H1 (cell line): ENCODE data around the gene RAB2B. TPM values are rescaled to one million over a fixed set of nuclear protein-coding genes. Genes with fewer than 3 reads are reported as not detected.

Source experiments
- CTCF ChIA-PET: fragments of 300-600 bp; sonication (Branson Sonifier 250); formaldehyde crosslinking; loops from one replicate; lab custom pipeline; 2021; ENCODE audit not compliant: partially characterized antibody; lab: Charles Lee
- POLR2A ChIA-PET: fragments of 300-600 bp; sonication (Branson Sonifier 250); formaldehyde crosslinking; loops from one replicate; lab custom pipeline; 2021; ENCODE audit warnings: inconsistent platforms; ENCODE audit not compliant: partially characterized antibody; lab: Charles Lee
- DNase-seq, 2 experiments: peaks; one replicate each; pipeline versions ENCODE4 v3.0.0 to v3.0.0-alpha.2; 2010 to 2022; ENCODE audit warnings: low spot score in 2 of 2, low read depth in 1 of 2, mixed read lengths in 1 of 2
- FAIRE-seq: peaks from 2 replicates; lab custom pipeline; 2011; peaks lifted over from hg19 to GRCh38; lab: Jason Lieb, UNC
- H2AFZ ChIP-seq: 2 replicates; pipeline ENCODE4 v1.8.1; 2012; ENCODE audit warnings: low read length, inconsistent platforms
- H2AK5ac ChIP-seq: 2 replicates; pipeline ENCODE4 v1.6.1; 2013; ENCODE audit warnings: low read depth, low read length
- H2BK120ac ChIP-seq: replicated peaks from 2 replicates; pipeline ENCODE3; 2013; ENCODE audit warnings: low read depth, low read length, inconsistent platforms
- H2BK12ac ChIP-seq: 2 replicates; pipeline ENCODE4 v1.6.1; 2013; ENCODE audit warnings: low read depth, low read length
- H2BK15ac ChIP-seq: 2 replicates; pipeline ENCODE4 v1.6.1; 2013; ENCODE audit warnings: low read length
- H2BK20ac ChIP-seq: 2 replicates; pipeline ENCODE4 v1.6.1; 2013; ENCODE audit warnings: low read length
- H2BK5ac ChIP-seq: 2 replicates; pipeline ENCODE4 v1.6.1; 2013; ENCODE audit warnings: low read depth, low read length
- H3K14ac ChIP-seq: 2 replicates; pipeline ENCODE4 v1.6.1; 2013; ENCODE audit warnings: inconsistent platforms; ENCODE audit not compliant: insufficient read length
- H3K18ac ChIP-seq: 2 replicates; pipeline ENCODE4 v1.6.1; 2013; ENCODE audit warnings: low read length; ENCODE audit errors: extremely low read depth
- H3K23ac ChIP-seq: 2 replicates; pipeline ENCODE4 v1.6.1; 2013; ENCODE audit warnings: inconsistent platforms; ENCODE audit not compliant: insufficient read length
- H3K23me2 ChIP-seq: 2 replicates; pipeline ENCODE4 v1.6.1; 2013; ENCODE audit warnings: low read depth, low read length
- H3K27ac ChIP-seq: 2 replicates; pipeline ENCODE4 v1.6.1; 2011; ENCODE audit warnings: low read depth, low read length, inconsistent platforms
- H3K27me3 ChIP-seq, 4 experiments: replicated peaks in 1 of 4; 1 replicate in 1 of 4; 2 replicates in 3 of 4; pipeline versions ENCODE4 v1.6.1 to v1.8.1; 2011 to 2013; ENCODE audit warnings: low read length in 3 of 4, mild to moderate bottlenecking in 3 of 4, inconsistent platforms in 2 of 4, mixed read lengths in 2 of 4, moderate library complexity in 1 of 4; ENCODE audit not compliant: control insufficient read depth in 3 of 4, insufficient read depth in 3 of 4; ENCODE audit errors: extremely low read depth in 1 of 4
- H3K36me3 ChIP-seq, 4 experiments: 2 replicates each; pipeline versions ENCODE4 v1.6.1 to v1.8.1; 2011 to 2013; ENCODE audit warnings: mild to moderate bottlenecking in 4 of 4, low read length in 3 of 4, moderate library complexity in 2 of 4, control low read depth in 1 of 4, inconsistent platforms in 1 of 4; ENCODE audit not compliant: insufficient read depth in 4 of 4, control insufficient read depth in 2 of 4
- H3K4ac ChIP-seq: replicated peaks from 2 replicates; pipeline ENCODE3; 2013; ENCODE audit warnings: low read length, low read depth, mixed read lengths, inconsistent platforms; ENCODE audit not compliant: insufficient read length
- H3K4me1 ChIP-seq, 4 experiments: replicated peaks in 1 of 4; 1 replicate in 1 of 4; 2 replicates in 3 of 4; pipeline versions ENCODE4 v1.6.1 to v1.8.1; 2011 to 2013; ENCODE audit warnings: low read length in 3 of 4, inconsistent platforms in 2 of 4, mixed read lengths in 1 of 4; ENCODE audit not compliant: insufficient read depth in 4 of 4, control insufficient read depth in 3 of 4
- H3K4me2 ChIP-seq, 2 experiments: 2 replicates each; pipeline versions ENCODE4 v1.6.1 to v1.8.1; 2011 to 2013; ENCODE audit warnings: low read depth in 2 of 2, low read length in 2 of 2, control low read depth in 1 of 2, inconsistent platforms in 1 of 2, mild to moderate bottlenecking in 1 of 2; ENCODE audit not compliant: insufficient read depth in 1 of 2
- H3K4me3 ChIP-seq, 4 experiments: fragments of 200-600, 300-600 bp in 1 of 4; sonication (generic), shearing (Covaris generic), sonication (Bioruptor Twin) in 1 of 4; 2 replicates each; pipeline versions ENCODE4 v1.5.1 to v1.8.1; 2011 to 2016; ENCODE audit warnings: low read length in 4 of 4, low read depth in 3 of 4, control low read depth in 2 of 4, inconsistent platforms in 2 of 4, mild to moderate bottlenecking in 2 of 4, mixed read lengths in 1 of 4, moderate library complexity in 1 of 4; ENCODE audit not compliant: insufficient read depth in 2 of 4; ENCODE audit errors: extremely low read depth in 1 of 4
- H3K56ac ChIP-seq: replicated peaks from 2 replicates; pipeline ENCODE3; 2013; ENCODE audit warnings: low read depth, mild to moderate bottlenecking, mixed read lengths, low read length, inconsistent platforms; ENCODE audit not compliant: insufficient read length
- H3K79me1 ChIP-seq: 2 replicates; pipeline ENCODE4 v1.6.1; 2013; ENCODE audit warnings: low read depth, low read length, control low read depth
- H3K79me2 ChIP-seq, 2 experiments: 2 replicates each; pipeline versions ENCODE4 v1.6.1 to v1.8.1; 2012 to 2013; ENCODE audit warnings: low read length in 2 of 2, mild to moderate bottlenecking in 2 of 2, inconsistent platforms in 1 of 2; ENCODE audit not compliant: insufficient read depth in 2 of 2, control insufficient read depth in 1 of 2
- H3K9ac ChIP-seq, 4 experiments: replicated peaks in 1 of 4; 1 replicate in 1 of 4; 2 replicates in 3 of 4; pipeline versions ENCODE4 v1.6.1 to v1.8.1; 2011 to 2013; ENCODE audit warnings: low read depth in 3 of 4, low read length in 3 of 4, control low read depth in 2 of 4, mild to moderate bottlenecking in 2 of 4, moderate library complexity in 2 of 4, inconsistent platforms in 1 of 4; ENCODE audit errors: extremely low read depth in 1 of 4
- H3K9me3 ChIP-seq, 2 experiments: 2 replicates each; pipeline versions ENCODE4 v1.6.1 to v1.8.1; 2012 to 2013; ENCODE audit warnings: mild to moderate bottlenecking in 2 of 2, moderate library complexity in 2 of 2, control low read depth in 1 of 2, inconsistent platforms in 1 of 2, low read depth in 1 of 2, low read length in 1 of 2, mixed read lengths in 1 of 2; ENCODE audit not compliant: insufficient read depth in 2 of 2
- H4K20me1 ChIP-seq, 2 experiments: replicated peaks in 1 of 2; 2 replicates each; pipeline versions ENCODE3 to v1.8.1; 2011 to 2013; ENCODE audit warnings: inconsistent platforms in 2 of 2, low read length in 2 of 2, mild to moderate bottlenecking in 1 of 2; ENCODE audit not compliant: insufficient read depth in 2 of 2, control insufficient read depth in 1 of 2
- H4K5ac ChIP-seq: 2 replicates; pipeline ENCODE4 v1.6.1; 2013; ENCODE audit warnings: low read length, low read depth, mixed read lengths, inconsistent platforms; ENCODE audit not compliant: insufficient read length
- H4K8ac ChIP-seq: 2 replicates; pipeline ENCODE4 v1.8.0; 2013; ENCODE audit warnings: mild to moderate bottlenecking, moderate library complexity, low read length, inconsistent platforms; ENCODE audit not compliant: insufficient read depth; ENCODE audit errors: extremely low read depth
- H4K91ac ChIP-seq: replicated peaks from 2 replicates; pipeline ENCODE3; 2013; ENCODE audit warnings: low read length, mixed read lengths, inconsistent platforms; ENCODE audit not compliant: insufficient read length
- BRCA1 ChIP-seq: IDR thresholded peaks from 2 replicates; pipeline ENCODE4 v1.6.1; 2012; ENCODE audit warnings: low read depth, low read length, improper control_type of control experiment
- CTBP2 ChIP-seq: IDR thresholded peaks from 2 replicates; pipeline ENCODE4 v1.7.0; 2011; ENCODE audit warnings: borderline replicate concordance, mild to moderate bottlenecking, moderate library complexity, mixed read lengths, low read length; ENCODE audit not compliant: insufficient read depth, insufficient read length
- JUN ChIP-seq: IDR thresholded peaks from 2 replicates; pipeline ENCODE4 v1.6.1; 2011; ENCODE audit warnings: low read depth, mild to moderate bottlenecking, improper control_type of control experiment, low read length
- KDM4A ChIP-seq: IDR thresholded peaks from one replicate; pipeline ENCODE4 v1.7.1; 2012; ENCODE audit warnings: low read depth, mild to moderate bottlenecking, moderate library complexity, low read length, inconsistent platforms; ENCODE audit not compliant: severe bottlenecking
- NANOG ChIP-seq: IDR thresholded peaks from 2 replicates; pipeline ENCODE4 v1.6.1; 2011; ENCODE audit warnings: low read length, low read depth, mild to moderate bottlenecking, inconsistent platforms; ENCODE audit not compliant: insufficient read depth, poor library complexity, severe bottlenecking
- RFX5 ChIP-seq: IDR thresholded peaks from 2 replicates; pipeline ENCODE4 v1.6.1; 2011; ENCODE audit warnings: low read depth, low read length, improper control_type of control experiment, borderline replicate concordance
- SP2 ChIP-seq: IDR thresholded peaks from 2 replicates; pipeline ENCODE4 v1.6.1; 2012; ENCODE audit warnings: mild to moderate bottlenecking, low read length, inconsistent platforms
- SRF ChIP-seq: IDR thresholded peaks from 2 replicates; pipeline ENCODE4 v1.6.1; 2011; ENCODE audit warnings: mild to moderate bottlenecking, low read depth, low read length, moderate library complexity
- TAF1 ChIP-seq: IDR thresholded peaks from 2 replicates; pipeline ENCODE4 v1.6.1; 2011; ENCODE audit warnings: mild to moderate bottlenecking, low read depth, low read length
- YY1 ChIP-seq: IDR thresholded peaks from 2 replicates; pipeline ENCODE4 v1.6.1; 2011; ENCODE audit warnings: low read depth, mild to moderate bottlenecking, low read length
- ZNF274 ChIP-seq: IDR thresholded peaks from 2 replicates; pipeline ENCODE4 v1.7.0; 2012; ENCODE audit warnings: low read length, borderline replicate concordance; ENCODE audit errors: extremely low read depth
- WGBS, 2 experiments: shearing (Covaris generic) in 1 of 2; methylation state at CpG; one replicate each; pipeline versions ENCODE4 v1.1.6 to v1.1.7; 2013 to 2015; ENCODE audit warnings: low lambda C conversion rate in 2 of 2, mixed read lengths in 2 of 2, inconsistent platforms in 1 of 2, low coverage in 1 of 2, missing lambda C conversion rate in 1 of 2; ENCODE audit not compliant: insufficient replicate concordance in 2 of 2, insufficient coverage in 1 of 2, insufficient read length in 1 of 2; ENCODE audit errors: extremely low coverage in 1 of 2, missing lambda C conversion rate in 1 of 2; 5-methylcytosine and 5-hydroxymethylcytosine counted together
- polyA plus RNA-seq, 7 experiments: library from polyadenylated mRNA; depleted of rRNA in 3 of 7; stranded (reverse) in 5 of 7; unstranded in 2 of 7; fragments of >200 nt in 5 of 7; fragments of 200-250 nt in 2 of 7; gene quantifications; 1 replicate in 5 of 7; 2 replicates in 1 of 7; 4 replicates in 1 of 7; pipeline versions ENCODE4 v1.2.1 to v1.2.3, GENCODE V29; 2011 to 2013; ENCODE audit warnings: missing spikeins in 2 of 7, mixed read lengths in 2 of 7
- total RNA-seq: library from RNA; stranded (reverse); fragmentation: NEBNext Ultra II Directional; extraction: Animal tissue kit (Norgen Biotek cat#: 25700); gene quantifications from 2 replicates; pipeline ENCODE4 v1.2.1, GENCODE V29; 2021

RAB2B gene
- total and polyA plus RNA-seq, 2 of the 8 experiments (the other 6 are each of a cell fraction or from before 2014, with no cell fraction given): 23.4 to 26.1 TPM

GRCh38 chr14:21431126-21431525, 45.6 kb downstream of the RAB2B start:
- Histone ChIP-seq H3K4ac (no peak overlapping the region), H2BK15ac (no peak overlapping the region), H3K27me3 (no peaks in the 10 kb centered on the region), H3K79me2 (peaks cover 13 to 71% of the 10 kb centered on the region in 2 experiments), H3K14ac (no peak overlapping the region), H3K9ac (no peak overlapping the region), H3K4me1 (no peaks in the 10 kb centered on the region), H4K91ac (no peak overlapping the region), H2BK20ac (no peak overlapping the region), H3K4me3 (no peak overlapping the region), H3K23me2 (no peaks in the 10 kb centered on the region; the same call in 1 of the 2 replicates), H3K18ac (no peak overlapping the region), H2BK120ac (no peak overlapping the region), H2BK5ac (no peak overlapping the region; the same call in 1 of the 2 replicates), H3K27ac (no peak overlapping the region), H4K20me1 (peaks cover 5 to 17% of the 10 kb centered on the region in 2 experiments), H3K79me1 (no peaks in the 10 kb centered on the region; the same call in 1 of the 2 replicates), H2AFZ (no peak overlapping the region), H4K8ac (no peak overlapping the region), H4K5ac (no peak overlapping the region), H3K56ac (no peak overlapping the region), H2BK12ac (no peak overlapping the region), H3K4me2 (no peak overlapping the region), H3K9me3 (no peaks in the 10 kb centered on the region), H3K36me3 (peaks cover 28 to 57% (median 50%) of the 10 kb centered on the region in 4 experiments), H2AK5ac (no peak overlapping the region), H3K23ac (no peak overlapping the region)
- FAIRE-seq (no peak), DNase-seq (no peak)
- TF ChIP-seq CTBP2: no peak
- TF ChIP-seq ZNF274: no peak
- no peak for TF ChIP-seq JUN
- TF ChIP-seq NANOG: no peak
- no peak for TF ChIP-seq RFX5
- TF ChIP-seq SRF: no peak
- TF ChIP-seq SP2: no peak
- TF ChIP-seq TAF1: no peak
- no peak for TF ChIP-seq YY1
- no peak for TF ChIP-seq KDM4A
- no peak for TF ChIP-seq BRCA1
- POLR2A ChIA-PET: interaction anchor here (0.8 to 1.3 kb wide), 5 partner anchors 13 to 92 kb away, joined by 3 to 6 read pairs (median 3); no protein-coding TSS in a partner anchor
- 100% methylated on average over 2 of the region's 2 CpGs; no CpG with 5 or more reads in 1 of the 2 experiments for WGBS, 2 experiments
- CTCF ChIA-PET: interaction anchor here (1.5 kb wide), 2 partner anchors 25 to 26 kb away, joined by 3 to 4 read pairs; no protein-coding TSS in a partner anchor
